GM08714 (cell line): ENCODE results near the gene PDHX.

Source experiments
- H3K4me3 ChIP-seq: fragments of 200-500 bp; sonication (Bioruptor generic); 2 replicates; pipeline ENCODE4 v1.5.1; 2014; ENCODE audit warnings: mild to moderate bottlenecking, low read length, inconsistent platforms
- ZNF274 ChIP-seq: IDR thresholded peaks from 2 replicates; pipeline ENCODE4 v1.6.1; 2012; ENCODE audit warnings: mild to moderate bottlenecking, low read depth, low read length

PDHX gene

GRCh38 chr11:34957606-34958005 is 41.2 kb downstream of the PDHX start:
- TF ChIP-seq ZNF274, result no peak
- no peak overlapping the region for H3K4me3 ChIP-seq

GRCh38 chr11:34959770-34960169 is 43.4 kb downstream of the PDHX start:
- no peak overlapping the region for H3K4me3 ChIP-seq
- TF ChIP-seq ZNF274, result no peak

GRCh38 chr11:34960277-34960676 is 43.9 kb downstream of the PDHX start:
- no peak overlapping the region for H3K4me3 ChIP-seq
- TF ChIP-seq ZNF274, result no peak

- no peak for TF ChIP-seq ZNF274
- no peak overlapping the region for H3K4me3 ChIP-seq
Measured at GRCh38 chr11:34962034-34962433, 45.6 kb downstream of the PDHX start.

GRCh38 chr11:34963351-34963750 is 46.9 kb downstream of the PDHX start:
- H3K4me3 ChIP-seq, result no peak overlapping the region
- TF ChIP-seq ZNF274, result no peak

GRCh38 chr11:34964610-34965331 is 48.4 kb downstream of the PDHX start:
- no peak overlapping the region for H3K4me3 ChIP-seq
- no peak for TF ChIP-seq ZNF274

GRCh38 chr11:34968862-34969261 is 52.4 kb downstream of the PDHX start:
- no peak for TF ChIP-seq ZNF274
- H3K4me3 ChIP-seq, result no peak overlapping the region

GRCh38 chr11:34970033-34970432 is 53.6 kb downstream of the PDHX start:
- no peak overlapping the region for H3K4me3 ChIP-seq
- no peak for TF ChIP-seq ZNF274

- no peak overlapping the region for H3K4me3 ChIP-seq
- TF ChIP-seq ZNF274, result no peak
Measured at GRCh38 chr11:34970480-34970879, 54.1 kb downstream of the PDHX start.

- no peak for TF ChIP-seq ZNF274
Measured at GRCh38 chr11:34971928-34972327, 55.5 kb downstream of the PDHX start.

GRCh38 chr11:34972366-34972765 is 55.9 kb downstream of the PDHX start:
- TF ChIP-seq ZNF274, result no peak

More at GRCh38 chr11:34971928-34972327, 55.5 kb downstream of the PDHX start:
- no peak overlapping the region for H3K4me3 ChIP-seq

GRCh38 chr11:34972892-34973291 is 56.5 kb downstream of the PDHX start:
- TF ChIP-seq ZNF274, result no peak
- no peak overlapping the region for H3K4me3 ChIP-seq

More at GRCh38 chr11:34972366-34972765, 55.9 kb downstream of the PDHX start:
- H3K4me3 ChIP-seq, result no peak overlapping the region

- no peak for TF ChIP-seq ZNF274
- H3K4me3 ChIP-seq, result no peak overlapping the region
Measured at GRCh38 chr11:34975482-34975881, 59.1 kb downstream of the PDHX start.

- TF ChIP-seq ZNF274, result no peak
- no peak overlapping the region for H3K4me3 ChIP-seq
Measured at GRCh38 chr11:34976496-34977088, 60.2 kb downstream of the PDHX start.

- no peak for TF ChIP-seq ZNF274
- H3K4me3 ChIP-seq, result no peak overlapping the region
Measured at GRCh38 chr11:34977089-34977912, 60.9 kb downstream of the PDHX start.
